OCI-LY7 (cell line): ENCODE measurements around the gene CANT1.

Source experiments
- EZH2phosphoT487 ChIP-seq: fragments of 200-600 bp; sonication (generic); IDR thresholded peaks from 2 replicates; pipeline ENCODE4 v1.6.1; 2018; ENCODE audit warnings: low read depth, borderline replicate concordance, mild to moderate bottlenecking, mixed run types, antibody characterized with exemption, low read length, moderate library complexity, mixed read lengths
- TF ChIP-seq, protein P1 (sequence below): fragments of 200-600 bp; sonication (generic); conservative IDR thresholded peaks from 2 replicates; pipeline ENCODE4 v1.5.1; 2014; ENCODE audit warnings: mild to moderate bottlenecking, antibody characterized with exemption, low read length, moderate library complexity, mixed read lengths

DNA sequence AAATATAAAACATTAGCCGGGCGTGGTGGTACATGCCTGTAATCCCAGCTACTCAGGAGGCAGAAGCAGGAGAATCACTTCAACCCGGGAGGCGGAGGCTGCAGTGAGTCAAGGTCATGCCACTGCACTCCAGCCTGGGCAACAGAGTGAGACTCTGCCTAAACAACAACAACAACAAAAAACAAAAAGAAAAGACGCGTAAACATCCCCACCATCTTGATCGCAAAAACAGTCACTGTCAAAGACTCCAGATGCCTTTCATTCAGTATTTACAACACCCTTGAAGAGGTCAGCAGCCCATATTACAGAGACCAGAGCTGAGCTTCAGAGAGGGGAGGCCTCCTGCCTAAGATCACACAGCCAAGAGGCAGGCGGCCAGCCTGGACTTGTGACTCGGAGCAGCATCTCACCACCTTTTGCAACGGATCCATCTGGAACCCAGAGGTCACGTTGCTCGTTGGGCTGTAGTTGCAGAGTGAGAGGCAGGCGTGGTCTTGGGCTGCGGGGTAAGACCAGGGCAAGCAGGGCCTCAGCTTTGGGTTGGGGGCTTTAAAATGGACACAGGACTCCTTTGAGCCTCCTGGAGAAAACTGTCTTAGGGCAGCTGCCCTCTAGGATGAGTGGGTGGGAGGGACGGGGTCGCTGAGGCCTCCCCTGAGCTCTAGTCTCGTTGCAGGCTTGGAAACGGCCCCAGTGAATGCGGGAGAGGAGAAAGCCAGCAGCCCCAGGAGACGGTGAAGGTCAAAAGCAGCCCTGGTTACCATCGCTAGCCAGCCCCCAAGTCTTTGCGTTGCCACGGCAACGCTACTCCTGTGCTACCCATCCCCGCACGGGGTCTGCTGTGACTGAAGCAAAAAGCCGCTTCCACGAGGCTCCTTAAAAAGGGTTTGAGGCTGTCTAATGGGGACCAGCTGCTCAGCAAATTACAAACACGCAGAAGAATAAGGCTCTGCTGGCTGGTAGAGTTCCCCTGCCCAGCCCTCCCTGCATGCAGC, 55.9 kb downstream of the CANT1 start:
- TF ChIP-seq, protein P1, sequence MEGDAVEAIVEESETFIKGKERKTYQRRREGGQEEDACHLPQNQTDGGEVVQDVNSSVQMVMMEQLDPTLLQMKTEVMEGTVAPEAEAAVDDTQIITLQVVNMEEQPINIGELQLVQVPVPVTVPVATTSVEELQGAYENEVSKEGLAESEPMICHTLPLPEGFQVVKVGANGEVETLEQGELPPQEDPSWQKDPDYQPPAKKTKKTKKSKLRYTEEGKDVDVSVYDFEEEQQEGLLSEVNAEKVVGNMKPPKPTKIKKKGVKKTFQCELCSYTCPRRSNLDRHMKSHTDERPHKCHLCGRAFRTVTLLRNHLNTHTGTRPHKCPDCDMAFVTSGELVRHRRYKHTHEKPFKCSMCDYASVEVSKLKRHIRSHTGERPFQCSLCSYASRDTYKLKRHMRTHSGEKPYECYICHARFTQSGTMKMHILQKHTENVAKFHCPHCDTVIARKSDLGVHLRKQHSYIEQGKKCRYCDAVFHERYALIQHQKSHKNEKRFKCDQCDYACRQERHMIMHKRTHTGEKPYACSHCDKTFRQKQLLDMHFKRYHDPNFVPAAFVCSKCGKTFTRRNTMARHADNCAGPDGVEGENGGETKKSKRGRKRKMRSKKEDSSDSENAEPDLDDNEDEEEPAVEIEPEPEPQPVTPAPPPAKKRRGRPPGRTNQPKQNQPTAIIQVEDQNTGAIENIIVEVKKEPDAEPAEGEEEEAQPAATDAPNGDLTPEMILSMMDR, result no peak
- no peak for TF ChIP-seq EZH2phosphoT487
